HEK293 (cell line): Measurements from ENCODE around the gene SLC2A9.

Experiments used
- CTCF ChIA-PET: fragments of 350-600 bp; formaldehyde crosslinking; extraction: SDS; loops from one replicate; lab custom pipeline; 2021; ENCODE audit warnings: antibody characterized with exemption; lab: Yijun Ruan, JAX
- POLR2A ChIA-PET: fragments of 300-600 bp; formaldehyde crosslinking; extraction: SDS; loops from one replicate; lab custom pipeline; 2020; ENCODE audit warnings: antibody characterized with exemption, inconsistent platforms; lab: Yijun Ruan, JAX
- H3K27ac ChIP-seq: fragments of 200-500 bp; sonication (Bioruptor generic); 2 replicates; pipeline ENCODE4 v1.5.1; 2014; ENCODE audit warnings: low read depth, low read length, control low read depth, inconsistent platforms; ENCODE audit errors: extremely low read depth
- H3K36me3 ChIP-seq, 2 experiments: fragments of 200-500 bp in 1 of 2; sonication (Bioruptor generic) in 1 of 2; 1 replicate in 1 of 2; 2 replicates in 1 of 2; pipeline ENCODE4 v1.5.1; 2014 to 2017; ENCODE audit warnings: inconsistent platforms in 2 of 2, low read length in 2 of 2; ENCODE audit not compliant: control insufficient read depth in 2 of 2, insufficient read depth in 1 of 2
- H3K4me1 ChIP-seq: fragments of 200-500 bp; sonication (Bioruptor generic); 2 replicates; pipeline ENCODE4 v1.5.1; 2014; ENCODE audit warnings: mild to moderate bottlenecking, low read length, inconsistent platforms; ENCODE audit not compliant: control insufficient read depth, insufficient read depth
- H3K4me3 ChIP-seq: 2 replicates; pipeline ENCODE4 v1.5.1; 2011; ENCODE audit warnings: low read depth, mild to moderate bottlenecking, control low read depth, low read length, moderate library complexity
- H3K9me3 ChIP-seq: fragments of 200-500 bp; sonication (Bioruptor generic); 2 replicates; pipeline ENCODE4 v1.5.1; 2014; ENCODE audit warnings: low read depth, low read length, inconsistent platforms; ENCODE audit not compliant: control insufficient read depth, insufficient read depth
- BCL11B ChIP-seq: fragments of 450-650 bp; formaldehyde crosslinking; IDR thresholded peaks from 2 replicates; pipeline ENCODE4 v1.5.1; 2016; ENCODE audit warnings: low read depth, missing biosample characterization, missing genetic modification characterization
- EGR2 ChIP-seq: fragments of 450-650 bp; formaldehyde crosslinking; IDR thresholded peaks from 2 replicates; pipeline ENCODE4 v1.5.1; 2016; ENCODE audit warnings: low read depth, missing biosample characterization, missing genetic modification characterization
- GLIS1 ChIP-seq: fragments of 450-650 bp; formaldehyde crosslinking; IDR thresholded peaks from 2 replicates; pipeline ENCODE4 v1.5.1; 2016; ENCODE audit warnings: missing biosample characterization, missing genetic modification characterization
- MZF1 ChIP-seq: fragments of 450-650 bp; formaldehyde crosslinking; IDR thresholded peaks from 2 replicates; pipeline ENCODE4 v1.5.1; 2017; ENCODE audit warnings: missing biosample characterization, missing genetic modification characterization, borderline replicate concordance
- RBAK ChIP-seq: fragments of 450-650 bp; formaldehyde crosslinking; IDR thresholded peaks from 2 replicates; pipeline ENCODE4 v1.5.1; 2016; ENCODE audit warnings: missing biosample characterization, missing genetic modification characterization
- WT1 ChIP-seq: fragments of 450-650 bp; formaldehyde crosslinking; IDR thresholded peaks from 2 replicates; pipeline ENCODE4 v1.5.1; 2016; ENCODE audit warnings: missing biosample characterization, missing genetic modification characterization
- ZFP3 ChIP-seq: fragments of 450-650 bp; formaldehyde crosslinking; IDR thresholded peaks from 2 replicates; pipeline ENCODE4 v1.5.1; 2016; ENCODE audit warnings: low read depth, missing biosample characterization, missing genetic modification characterization
- ZIC2 ChIP-seq: fragments of 450-650 bp; formaldehyde crosslinking; IDR thresholded peaks from 2 replicates; pipeline ENCODE4 v1.5.1; 2016; ENCODE audit warnings: missing biosample characterization, missing genetic modification characterization
- ZNF223 ChIP-seq: fragments of 450-650 bp; formaldehyde crosslinking; IDR thresholded peaks from 2 replicates; pipeline ENCODE4 v1.5.1; 2016; ENCODE audit warnings: missing biosample characterization, missing genetic modification characterization
- ZNF311 ChIP-seq: fragments of 450-650 bp; formaldehyde crosslinking; IDR thresholded peaks from 2 replicates; pipeline ENCODE4 v1.5.1; 2017; ENCODE audit warnings: missing biosample characterization, missing genetic modification characterization, borderline replicate concordance
- ZNF404 ChIP-seq: fragments of 450-650 bp; formaldehyde crosslinking; IDR thresholded peaks from 2 replicates; pipeline ENCODE4 v1.5.1; 2017; ENCODE audit warnings: missing biosample characterization, missing genetic modification characterization
- ZNF48 ChIP-seq: fragments of 450-650 bp; formaldehyde crosslinking; IDR thresholded peaks from 2 replicates; pipeline ENCODE4 v1.5.1; 2016; ENCODE audit warnings: missing biosample characterization, missing genetic modification characterization
- ZNF549 ChIP-seq: fragments of 450-650 bp; IDR thresholded peaks from 2 replicates; pipeline ENCODE4 v1.5.1; 2018; ENCODE audit warnings: missing biosample characterization, missing genetic modification characterization, mild to moderate bottlenecking, inconsistent platforms, moderate library complexity
- ZNF596 ChIP-seq: fragments of 450-650 bp; IDR thresholded peaks from 2 replicates; pipeline ENCODE4 v1.5.0; 2018; ENCODE audit warnings: missing biosample characterization, mild to moderate bottlenecking, missing genetic modification characterization, moderate library complexity
- ZNF777 ChIP-seq: fragments of 450-650 bp; formaldehyde crosslinking; IDR thresholded peaks from 2 replicates; pipeline ENCODE4 v1.5.1; 2017; ENCODE audit warnings: missing biosample characterization, missing genetic modification characterization, borderline replicate concordance
- TF ChIP-seq, protein P1 (sequence below): fragments of 450-650 bp; formaldehyde crosslinking; IDR thresholded peaks from 2 replicates; pipeline ENCODE4 v1.5.1; 2016; ENCODE audit warnings: missing biosample characterization, missing genetic modification characterization
- TF ChIP-seq, protein P2 (sequence below): fragments of 450-650 bp; formaldehyde crosslinking; conservative IDR thresholded peaks from 2 replicates; pipeline ENCODE4 v1.5.1; 2016; ENCODE audit warnings: low read depth, missing biosample characterization, missing genetic modification characterization
- TF ChIP-seq, protein P3 (sequence below): fragments of 450-650 bp; formaldehyde crosslinking; IDR thresholded peaks from 2 replicates; pipeline ENCODE4 v1.5.1; 2016; ENCODE audit warnings: missing biosample characterization, missing genetic modification characterization
- TF ChIP-seq, protein P4 (sequence below): fragments of 450-650 bp; formaldehyde crosslinking; conservative IDR thresholded peaks from 2 replicates; pipeline ENCODE4 v1.5.1; 2016; ENCODE audit warnings: low read depth, missing biosample characterization, missing genetic modification characterization

The SLC2A9 gene

DNA sequence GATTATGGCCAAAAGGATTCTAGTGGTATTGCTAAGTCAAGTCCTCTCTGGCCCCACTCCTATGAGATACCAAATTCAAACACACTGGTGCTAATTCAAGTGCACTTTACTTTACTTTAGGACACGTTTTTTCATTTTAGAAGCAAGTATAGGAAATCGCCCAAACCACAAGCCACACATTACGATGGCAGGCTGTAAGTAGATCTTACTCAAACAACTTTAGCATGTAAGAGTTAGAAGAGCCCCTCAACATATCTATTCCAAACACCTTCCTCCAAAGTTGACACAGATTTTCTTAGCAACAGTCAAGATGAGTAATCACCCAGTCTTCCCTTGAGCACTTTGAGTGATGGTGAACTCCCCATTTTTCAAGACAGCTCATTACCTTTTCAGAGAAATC is 196.2 kb downstream of the SLC2A9 start:
- no peak overlapping the region for H3K27ac ChIP-seq
- H3K4me3 ChIP-seq = no peak overlapping the region
- CTCF ChIA-PET = interaction anchor here (0.7 kb wide), 1 partner anchor 62 kb away, joined by 3 read pairs; no protein-coding TSS in a partner anchor
- POLR2A ChIA-PET = no interaction called here
- TF ChIP-seq ZNF777 (tag by site-specific recombination) = no peak
- no peak for TF ChIP-seq GLIS1 (tag by site-specific recombination)
- TF ChIP-seq, protein P1, sequence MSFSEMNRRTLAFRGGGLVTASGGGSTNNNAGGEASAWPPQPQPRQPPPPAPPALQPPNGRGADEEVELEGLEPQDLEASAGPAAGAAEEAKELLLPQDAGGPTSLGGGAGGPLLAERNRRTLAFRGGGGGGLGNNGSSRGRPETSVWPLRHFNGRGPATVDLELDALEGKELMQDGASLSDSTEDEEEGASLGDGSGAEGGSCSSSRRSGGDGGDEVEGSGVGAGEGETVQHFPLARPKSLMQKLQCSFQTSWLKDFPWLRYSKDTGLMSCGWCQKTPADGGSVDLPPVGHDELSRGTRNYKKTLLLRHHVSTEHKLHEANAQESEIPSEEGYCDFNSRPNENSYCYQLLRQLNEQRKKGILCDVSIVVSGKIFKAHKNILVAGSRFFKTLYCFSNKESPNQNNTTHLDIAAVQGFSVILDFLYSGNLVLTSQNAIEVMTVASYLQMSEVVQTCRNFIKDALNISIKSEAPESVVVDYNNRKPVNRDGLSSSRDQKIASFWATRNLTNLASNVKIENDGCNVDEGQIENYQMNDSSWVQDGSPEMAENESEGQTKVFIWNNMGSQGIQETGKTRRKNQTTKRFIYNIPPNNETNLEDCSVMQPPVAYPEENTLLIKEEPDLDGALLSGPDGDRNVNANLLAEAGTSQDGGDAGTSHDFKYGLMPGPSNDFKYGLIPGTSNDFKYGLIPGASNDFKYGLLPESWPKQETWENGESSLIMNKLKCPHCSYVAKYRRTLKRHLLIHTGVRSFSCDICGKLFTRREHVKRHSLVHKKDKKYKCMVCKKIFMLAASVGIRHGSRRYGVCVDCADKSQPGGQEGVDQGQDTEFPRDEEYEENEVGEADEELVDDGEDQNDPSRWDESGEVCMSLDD = no peak
- no peak for TF ChIP-seq ZNF311 (tag by site-specific recombination)
- TF ChIP-seq ZNF549 (tag by site-specific recombination) = no peak
- no peak for TF ChIP-seq EGR2 (tag by site-specific recombination)
- H3K4me1 ChIP-seq = no peaks in the 10 kb centered on the region
- H3K36me3 ChIP-seq = no peaks in the 10 kb centered on the region
- no peaks in the 10 kb centered on the region for H3K9me3 ChIP-seq

DNA sequence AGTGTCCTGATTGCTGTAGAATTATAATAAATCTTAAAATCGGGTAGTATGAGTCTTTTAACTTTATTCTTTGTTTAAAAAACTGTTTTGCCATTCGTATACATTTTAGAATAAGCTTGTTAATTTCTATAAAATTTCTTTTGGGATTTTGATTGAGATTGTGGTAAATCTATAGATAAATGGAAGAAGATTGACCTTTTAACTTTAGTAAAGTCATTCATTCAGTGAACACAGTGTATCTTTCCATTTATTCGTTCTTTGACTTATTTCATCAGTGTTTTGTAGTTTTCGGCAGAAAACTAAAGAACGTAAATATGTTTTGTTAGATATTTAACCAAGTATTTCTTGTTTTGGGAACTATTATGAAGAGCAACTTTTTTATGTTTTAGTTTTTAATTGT is 201.0 kb downstream of the SLC2A9 start:
- ChIA-PET POLR2A (no interaction called here), CTCF (no interaction called here)
- no peak overlapping the region for H3K27ac ChIP-seq

DNA sequence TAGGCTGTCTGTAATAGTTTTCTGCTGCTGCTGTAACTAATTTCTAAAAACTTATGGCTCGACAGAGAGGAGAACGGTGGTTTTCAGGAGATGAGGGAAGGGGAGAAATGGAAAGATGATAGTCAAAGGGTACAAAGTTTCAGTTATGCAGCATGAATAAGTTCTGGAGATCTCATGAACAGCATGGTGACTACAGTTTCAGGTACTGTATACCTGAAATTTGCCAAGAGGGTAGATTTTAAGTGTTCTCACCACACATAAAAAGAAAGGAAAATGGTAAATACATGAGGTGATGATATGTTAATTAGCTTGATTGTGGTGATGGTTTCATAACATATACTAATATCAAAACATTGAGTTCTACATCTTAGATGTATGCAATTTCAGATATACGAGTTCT is 205.0 kb downstream of the SLC2A9 start:
- Histone ChIP-seq H3K4me1 (no peaks in the 10 kb centered on the region), H3K9me3 (no peaks in the 10 kb centered on the region), H3K27ac (no peak overlapping the region), H3K4me3 (no peak overlapping the region), H3K36me3 (no peaks in the 10 kb centered on the region)
- POLR2A ChIA-PET = no interaction called here
- CTCF ChIA-PET = no interaction called here
- TF ChIP-seq, protein P2, sequence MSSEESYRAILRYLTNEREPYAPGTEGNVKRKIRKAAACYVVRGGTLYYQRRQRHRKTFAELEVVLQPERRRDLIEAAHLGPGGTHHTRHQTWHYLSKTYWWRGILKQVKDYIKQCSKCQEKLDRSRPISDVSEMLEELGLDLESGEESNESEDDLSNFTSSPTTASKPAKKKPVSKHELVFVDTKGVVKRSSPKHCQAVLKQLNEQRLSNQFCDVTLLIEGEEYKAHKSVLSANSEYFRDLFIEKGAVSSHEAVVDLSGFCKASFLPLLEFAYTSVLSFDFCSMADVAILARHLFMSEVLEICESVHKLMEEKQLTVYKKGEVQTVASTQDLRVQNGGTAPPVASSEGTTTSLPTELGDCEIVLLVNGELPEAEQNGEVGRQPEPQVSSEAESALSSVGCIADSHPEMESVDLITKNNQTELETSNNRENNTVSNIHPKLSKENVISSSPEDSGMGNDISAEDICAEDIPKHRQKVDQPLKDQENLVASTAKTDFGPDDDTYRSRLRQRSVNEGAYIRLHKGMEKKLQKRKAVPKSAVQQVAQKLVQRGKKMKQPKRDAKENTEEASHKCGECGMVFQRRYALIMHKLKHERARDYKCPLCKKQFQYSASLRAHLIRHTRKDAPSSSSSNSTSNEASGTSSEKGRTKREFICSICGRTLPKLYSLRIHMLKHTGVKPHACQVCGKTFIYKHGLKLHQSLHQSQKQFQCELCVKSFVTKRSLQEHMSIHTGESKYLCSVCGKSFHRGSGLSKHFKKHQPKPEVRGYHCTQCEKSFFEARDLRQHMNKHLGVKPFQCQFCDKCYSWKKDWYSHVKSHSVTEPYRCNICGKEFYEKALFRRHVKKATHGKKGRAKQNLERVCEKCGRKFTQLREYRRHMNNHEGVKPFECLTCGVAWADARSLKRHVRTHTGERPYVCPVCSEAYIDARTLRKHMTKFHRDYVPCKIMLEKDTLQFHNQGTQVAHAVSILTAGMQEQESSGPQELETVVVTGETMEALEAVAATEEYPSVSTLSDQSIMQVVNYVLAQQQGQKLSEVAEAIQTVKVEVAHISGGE = no peak
- TF ChIP-seq, protein P3, sequence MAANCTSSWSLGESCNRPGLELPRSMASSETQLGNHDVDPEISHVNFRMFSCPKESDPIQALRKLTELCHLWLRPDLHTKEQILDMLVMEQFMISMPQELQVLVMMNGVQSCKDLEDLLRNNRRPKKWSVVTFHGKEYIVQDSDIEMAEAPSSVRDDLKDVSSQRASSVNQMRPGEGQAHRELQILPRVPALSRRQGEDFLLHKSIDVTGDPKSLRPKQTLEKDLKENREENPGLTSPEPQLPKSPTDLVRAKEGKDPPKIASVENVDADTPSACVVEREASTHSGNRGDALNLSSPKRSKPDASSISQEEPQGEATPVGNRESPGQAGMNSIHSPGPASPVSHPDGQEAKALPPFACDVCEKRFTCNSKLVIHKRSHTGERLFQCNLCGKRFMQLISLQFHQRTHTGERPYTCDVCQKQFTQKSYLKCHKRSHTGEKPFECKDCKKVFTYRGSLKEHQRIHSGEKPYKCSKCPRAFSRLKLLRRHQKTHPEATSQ (tag by site-specific recombination) = no peak
- TF ChIP-seq WT1 (tag by site-specific recombination) = no peak
- no peak for TF ChIP-seq RBAK (tag by site-specific recombination)
- TF ChIP-seq MZF1 = no peak
- no peak for TF ChIP-seq BCL11B (tag by site-specific recombination)
- TF ChIP-seq ZNF596 (tag by site-specific recombination) = no peak
- no peak for TF ChIP-seq ZNF223

More for the DNA sequence above, 201.0 kb downstream of the SLC2A9 start:
- TF ChIP-seq ZNF404 (tag by site-specific recombination) (no peak), ZFP3 (tag by site-specific recombination) (no peak), ZNF48 (no peak), ZIC2 (tag by site-specific recombination) (no peak)
- TF ChIP-seq, protein P4, sequence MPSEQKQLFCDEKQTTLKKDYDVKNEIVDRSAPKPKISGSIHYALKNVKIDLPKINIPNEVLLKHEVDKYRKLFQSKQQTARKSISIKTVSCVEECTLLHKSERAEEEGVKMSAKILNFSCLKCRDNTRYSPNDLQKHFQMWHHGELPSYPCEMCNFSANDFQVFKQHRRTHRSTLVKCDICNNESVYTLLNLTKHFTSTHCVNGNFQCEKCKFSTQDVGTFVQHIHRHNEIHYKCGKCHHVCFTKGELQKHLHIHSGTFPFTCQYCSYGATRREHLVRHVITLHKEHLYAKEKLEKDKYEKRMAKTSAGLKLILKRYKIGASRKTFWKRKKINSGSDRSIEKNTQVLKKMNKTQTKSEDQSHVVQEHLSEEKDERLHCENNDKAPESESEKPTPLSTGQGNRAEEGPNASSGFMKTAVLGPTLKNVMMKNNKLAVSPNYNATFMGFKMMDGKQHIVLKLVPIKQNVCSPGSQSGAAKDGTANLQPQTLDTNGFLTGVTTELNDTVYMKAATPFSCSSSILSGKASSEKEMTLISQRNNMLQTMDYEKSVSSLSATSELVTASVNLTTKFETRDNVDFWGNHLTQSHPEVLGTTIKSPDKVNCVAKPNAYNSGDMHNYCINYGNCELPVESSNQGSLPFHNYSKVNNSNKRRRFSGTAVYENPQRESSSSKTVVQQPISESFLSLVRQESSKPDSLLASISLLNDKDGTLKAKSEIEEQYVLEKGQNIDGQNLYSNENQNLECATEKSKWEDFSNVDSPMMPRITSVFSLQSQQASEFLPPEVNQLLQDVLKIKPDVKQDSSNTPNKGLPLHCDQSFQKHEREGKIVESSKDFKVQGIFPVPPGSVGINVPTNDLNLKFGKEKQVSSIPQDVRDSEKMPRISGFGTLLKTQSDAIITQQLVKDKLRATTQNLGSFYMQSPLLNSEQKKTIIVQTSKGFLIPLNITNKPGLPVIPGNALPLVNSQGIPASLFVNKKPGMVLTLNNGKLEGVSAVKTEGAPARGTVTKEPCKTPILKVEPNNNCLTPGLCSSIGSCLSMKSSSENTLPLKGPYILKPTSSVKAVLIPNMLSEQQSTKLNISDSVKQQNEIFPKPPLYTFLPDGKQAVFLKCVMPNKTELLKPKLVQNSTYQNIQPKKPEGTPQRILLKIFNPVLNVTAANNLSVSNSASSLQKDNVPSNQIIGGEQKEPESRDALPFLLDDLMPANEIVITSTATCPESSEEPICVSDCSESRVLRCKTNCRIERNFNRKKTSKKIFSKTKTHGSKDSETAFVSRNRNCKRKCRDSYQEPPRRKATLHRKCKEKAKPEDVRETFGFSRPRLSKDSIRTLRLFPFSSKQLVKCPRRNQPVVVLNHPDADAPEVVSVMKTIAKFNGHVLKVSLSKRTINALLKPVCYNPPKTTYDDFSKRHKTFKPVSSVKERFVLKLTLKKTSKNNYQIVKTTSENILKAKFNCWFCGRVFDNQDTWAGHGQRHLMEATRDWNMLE = no peak
- H3K9me3 ChIP-seq = no peaks in the 10 kb centered on the region
- H3K4me3 ChIP-seq = no peak overlapping the region
- no peaks in the 10 kb centered on the region for H3K4me1 ChIP-seq
- H3K36me3 ChIP-seq = no peaks in the 10 kb centered on the region
